Right forelimb (tissue), 1 donor: ENCODE data around the gene YAP1.
A peak's percentile ranks its signal among the peaks of the same experiment; 100 is the strongest.
"Not testable (repeated sequence)": the region's sequence is repeated elsewhere in the genome, so short reads cannot be mapped to it uniquely, and the experiment has no call there.

Experiments
- DNase-seq: peaks from one replicate; pipeline ENCODE4 v3.0.0-alpha.2; 2018

The YAP1 gene

DNA sequence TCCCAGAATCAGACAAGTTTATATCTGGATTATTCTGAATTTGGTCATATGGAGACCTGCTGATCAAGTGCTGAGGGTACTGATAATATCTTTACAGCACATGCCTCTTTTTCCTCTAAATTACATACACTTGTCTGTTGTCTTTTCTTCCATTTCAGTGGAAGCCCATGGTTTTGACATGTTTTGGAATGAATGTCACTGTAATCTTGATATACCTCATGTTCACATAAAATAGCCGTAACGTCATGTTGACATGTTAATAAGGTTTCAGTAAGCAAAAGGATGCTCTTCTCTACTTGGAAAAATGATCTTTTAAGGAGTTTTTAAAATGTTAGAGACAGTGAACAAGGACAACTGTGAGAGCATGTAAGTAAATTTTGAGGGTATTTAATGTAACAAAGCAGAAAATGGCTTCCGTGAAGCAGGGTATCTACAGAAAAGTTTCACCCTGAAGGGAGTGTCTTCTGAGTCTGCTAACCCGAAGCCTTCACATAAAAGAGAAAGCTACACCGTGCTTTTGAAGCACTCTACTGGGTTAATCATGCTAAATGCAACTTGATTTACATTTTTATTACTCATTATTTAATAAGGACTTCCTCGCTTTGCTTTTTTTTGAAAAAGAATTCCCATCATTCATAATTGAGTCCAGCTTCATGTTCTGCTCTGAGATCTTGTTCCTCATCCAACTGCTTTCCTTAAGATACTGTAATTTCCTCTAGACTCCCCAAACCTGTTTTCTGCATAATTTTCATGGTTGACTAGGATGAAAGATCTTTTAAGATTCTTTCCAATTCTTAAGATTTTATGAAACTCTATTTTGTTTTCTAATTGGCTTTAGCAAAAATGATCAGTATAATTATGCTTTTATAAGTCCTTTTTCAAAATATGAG lies 56.2 kb downstream of the YAP1 start:
- DNase-seq = no peak

DNA sequence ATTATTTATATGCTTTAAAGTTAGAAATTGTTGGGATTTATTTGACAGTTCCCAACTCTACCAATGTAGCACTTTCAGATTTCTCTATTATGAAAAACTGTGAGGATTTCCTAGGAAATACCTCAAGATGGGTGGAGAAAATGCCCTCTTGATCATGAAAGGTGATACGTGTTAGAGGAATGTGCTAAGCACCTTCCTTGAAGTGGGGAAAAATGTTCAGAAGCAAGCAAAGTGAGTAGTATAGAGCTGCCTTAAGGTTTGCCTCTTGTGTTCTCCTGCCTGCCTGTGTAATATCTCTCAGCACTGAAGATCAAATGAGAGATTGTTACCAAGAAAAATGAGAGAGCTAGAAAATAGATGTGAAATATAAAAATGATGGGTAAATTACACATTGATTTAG lies 58.2 kb downstream of the YAP1 start:
- no peak for DNase-seq

DNA sequence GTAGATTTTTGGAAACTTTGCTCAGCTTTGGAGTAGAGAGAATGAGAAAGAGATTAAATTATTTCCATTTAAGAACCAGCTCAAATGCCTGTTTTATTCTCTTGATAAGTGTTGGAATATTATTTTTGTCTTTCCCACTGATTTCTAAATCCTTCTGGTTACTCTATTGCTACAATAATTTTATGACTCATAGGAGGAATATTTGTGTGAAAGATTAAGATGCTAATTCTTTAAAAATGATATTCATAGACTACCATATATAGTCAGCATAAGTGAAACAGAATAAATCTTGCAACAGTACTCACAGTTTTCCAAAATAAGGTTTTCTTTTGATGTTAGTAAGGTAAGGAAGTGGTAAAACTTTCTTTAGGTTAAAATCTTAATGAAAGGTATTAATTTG lies 60.9 kb downstream of the YAP1 start:
- no peak for DNase-seq

DNA sequence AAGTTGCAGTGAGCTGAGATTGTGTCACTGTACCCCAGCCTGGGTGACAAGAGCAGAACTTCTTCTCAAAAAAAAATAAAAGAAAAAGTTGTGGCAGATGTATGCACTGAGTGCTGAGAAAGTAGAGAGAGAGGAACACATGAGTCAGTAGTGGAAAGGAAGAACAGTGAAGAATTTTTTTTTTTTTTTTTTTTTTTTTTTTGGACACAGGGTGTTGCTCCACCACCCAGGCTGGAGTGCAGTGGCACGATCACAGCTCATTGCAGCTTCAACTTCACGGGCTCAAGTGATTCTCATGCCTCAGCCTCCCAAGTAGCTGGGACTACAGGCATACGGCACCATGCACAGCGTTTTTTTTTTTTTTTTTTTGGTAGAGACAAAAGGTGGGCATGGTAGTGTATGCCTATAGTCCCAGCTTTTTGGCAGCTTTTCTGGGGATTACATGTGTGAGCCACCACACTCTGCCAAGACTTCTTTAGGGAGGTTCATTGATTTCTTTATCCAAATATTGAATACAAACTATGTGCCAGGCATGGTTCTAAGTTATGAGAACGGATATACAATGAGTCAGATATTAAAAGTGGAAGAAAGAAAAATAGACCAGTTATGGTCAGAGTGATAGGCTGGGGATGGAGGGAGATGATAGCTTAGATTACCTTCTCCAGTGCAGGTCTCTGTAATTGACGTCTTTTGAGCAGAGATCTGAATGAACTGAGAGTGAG lies 62.0 kb downstream of the YAP1 start:
- DNase-seq = no peak

DNA sequence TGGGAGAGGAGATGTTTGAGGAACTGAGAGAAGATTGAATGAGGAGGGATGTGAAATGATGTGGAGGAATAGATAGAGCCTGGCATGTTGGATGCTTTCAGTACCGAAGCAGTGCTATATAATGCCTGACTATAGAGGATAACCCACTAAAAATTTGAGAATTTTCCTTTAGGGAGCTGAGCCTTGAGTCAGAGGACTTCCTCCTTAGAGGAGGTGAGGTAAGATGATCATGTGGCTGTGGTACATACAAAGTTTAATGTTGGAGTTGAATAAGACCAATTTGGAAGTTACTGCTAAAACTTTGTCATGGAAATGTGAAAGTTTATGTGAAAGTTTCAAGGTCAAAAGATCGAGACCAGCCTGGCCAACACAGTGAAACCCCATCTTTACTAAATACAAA lies 66.9 kb downstream of the YAP1 start:
- DNase-seq = no peak

DNA sequence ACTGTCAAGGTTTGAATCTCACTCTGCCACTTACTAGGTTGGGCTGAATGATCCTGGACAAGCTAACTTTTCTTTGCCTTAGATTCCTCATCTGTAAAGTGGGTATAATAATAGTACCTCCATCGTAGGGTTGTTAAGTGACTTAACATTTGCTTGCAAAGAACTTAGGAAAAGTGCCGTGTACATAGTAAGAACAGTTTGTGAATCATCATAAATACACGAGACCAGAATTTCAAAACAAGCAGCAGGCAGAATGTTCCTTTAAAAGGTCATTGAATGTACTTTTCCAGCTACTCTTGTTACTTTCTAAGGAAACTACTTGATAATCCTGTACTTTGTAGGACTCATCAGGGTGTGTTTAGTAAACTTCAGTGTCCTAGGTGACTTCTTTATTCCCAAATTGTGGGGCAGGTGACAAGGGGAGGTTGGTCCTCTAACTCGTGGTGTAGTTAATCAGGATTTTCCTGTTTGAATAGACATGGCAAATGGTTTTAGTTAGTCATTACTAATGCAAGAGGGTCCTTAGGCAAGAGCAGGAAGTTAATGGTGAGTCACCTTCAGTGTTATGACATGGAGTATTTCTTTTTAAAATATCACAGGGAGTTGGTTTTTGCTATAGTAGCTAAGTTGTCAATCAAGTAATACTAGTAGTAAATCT lies 67.9 kb downstream of the YAP1 start:
- no peak for DNase-seq

DNA sequence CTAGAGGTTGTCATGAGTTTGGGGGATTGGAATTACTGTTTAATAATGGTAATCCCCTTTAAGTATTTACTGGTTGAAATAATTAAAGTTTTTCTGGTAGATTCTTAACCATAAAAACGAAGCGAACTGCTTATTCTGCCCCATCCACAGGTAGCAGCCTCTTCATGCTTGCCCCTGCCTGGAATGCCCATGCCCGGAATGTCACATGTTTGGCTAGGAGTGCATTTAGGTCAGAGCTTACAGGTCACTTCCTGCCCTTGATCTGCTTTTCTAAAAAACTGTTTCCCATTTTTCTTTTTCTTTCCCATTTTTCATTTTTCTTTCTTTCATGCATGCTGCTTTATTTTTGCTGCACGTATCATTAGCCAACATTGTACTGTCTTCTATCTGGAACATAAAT lies 69.1 kb downstream of the YAP1 start:
- no peak for DNase-seq

DNA sequence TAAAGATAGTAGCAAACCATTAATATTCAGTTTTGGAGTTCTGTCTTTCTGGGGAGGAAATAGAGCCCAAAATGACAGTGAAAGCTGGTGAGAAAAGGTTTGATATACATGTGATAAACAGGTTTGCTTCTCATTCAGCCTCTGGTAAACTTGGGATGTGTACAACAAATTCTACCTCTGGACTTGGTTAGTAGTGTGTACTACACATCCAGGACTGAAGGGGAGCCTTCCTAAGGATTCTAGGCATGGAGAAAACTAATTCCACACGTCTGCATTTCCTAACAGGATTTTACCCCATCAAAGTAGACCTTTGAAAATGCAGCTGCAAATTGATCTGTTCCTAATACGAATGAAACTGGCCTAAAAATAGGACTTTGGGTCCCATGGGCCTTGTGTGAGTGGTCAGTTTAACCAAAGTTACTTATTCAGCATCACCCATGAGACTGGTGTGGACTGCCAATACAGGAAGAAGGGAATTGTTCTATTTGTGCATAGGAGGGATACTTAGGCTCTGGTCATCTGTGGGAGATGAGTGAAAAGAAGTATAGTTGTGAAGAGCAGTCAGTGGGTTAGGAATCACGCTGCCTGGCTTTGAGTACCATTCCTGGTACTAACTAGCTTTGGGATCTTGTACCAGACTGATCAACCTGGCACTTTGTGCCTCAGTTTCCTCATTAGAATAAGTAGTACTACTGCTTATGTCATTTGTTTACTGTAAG lies 74.2 kb downstream of the YAP1 start:
- no peak for DNase-seq

DNA sequence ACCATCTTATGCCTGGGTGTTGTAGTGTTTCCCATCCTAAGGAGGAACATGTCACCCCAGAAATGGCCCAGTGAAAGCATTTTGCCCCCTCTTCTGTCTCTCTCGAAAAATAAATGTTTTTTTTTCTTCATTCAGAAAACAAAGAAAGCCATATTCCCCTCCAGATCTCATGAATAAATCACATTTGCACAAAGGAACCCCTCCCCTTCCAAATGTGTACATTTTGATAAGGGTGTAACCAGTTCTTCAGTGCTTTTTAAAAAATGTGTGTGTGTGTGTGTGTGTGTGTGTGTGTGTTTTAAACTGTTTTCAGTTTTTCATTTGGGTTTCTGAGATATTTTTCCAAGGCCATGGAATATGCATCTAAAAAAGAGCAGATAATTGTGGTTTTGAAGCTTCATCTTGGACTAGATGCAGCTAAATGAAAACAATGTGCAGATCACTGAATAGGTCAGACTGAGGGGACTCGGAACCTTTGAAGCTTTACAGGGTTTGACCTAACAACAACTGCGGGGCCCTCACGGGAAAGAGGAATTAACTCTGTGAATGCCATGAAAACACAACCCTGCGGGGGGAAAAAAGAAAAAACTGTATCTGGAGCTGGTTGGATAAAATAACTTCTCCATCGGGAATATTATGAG lies 76.4 kb downstream of the YAP1 start:
- DNase-seq = no peak

DNA sequence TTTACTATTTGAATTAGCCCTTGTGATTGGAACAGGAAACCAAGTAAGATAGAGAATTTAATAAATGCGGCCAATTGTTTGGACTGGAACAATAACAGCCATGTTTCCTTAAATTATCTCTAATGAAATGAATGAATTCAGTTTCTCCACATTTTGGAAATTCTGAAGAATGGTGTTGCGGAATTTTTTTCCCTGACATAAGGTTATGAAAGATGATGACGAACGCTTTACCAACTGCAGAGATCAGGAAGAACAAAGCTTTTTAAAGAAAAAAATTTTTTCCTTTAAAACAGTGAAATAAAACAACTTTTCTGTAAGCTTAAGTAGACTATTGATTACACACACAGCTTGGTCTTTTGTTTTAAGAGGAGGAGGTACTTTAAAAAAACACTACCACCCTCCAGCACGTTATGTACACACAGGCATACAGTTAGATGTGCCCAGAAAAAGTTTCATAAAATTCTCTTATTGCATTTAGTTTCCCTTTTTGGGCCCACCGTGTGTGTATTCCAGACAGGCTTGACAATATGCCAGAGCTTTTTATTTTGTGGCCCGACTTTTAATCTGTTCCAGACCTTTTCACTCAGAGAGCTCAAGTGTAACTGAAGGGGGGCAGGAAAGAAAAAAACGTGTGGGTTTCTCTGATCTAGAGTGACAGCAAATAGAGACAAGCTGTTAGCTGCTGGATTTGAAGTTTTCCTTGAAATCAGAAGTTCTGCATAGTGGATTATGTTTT lies 77.3 kb downstream of the YAP1 start:
- DNase-seq = peak; percentile 51

DNA sequence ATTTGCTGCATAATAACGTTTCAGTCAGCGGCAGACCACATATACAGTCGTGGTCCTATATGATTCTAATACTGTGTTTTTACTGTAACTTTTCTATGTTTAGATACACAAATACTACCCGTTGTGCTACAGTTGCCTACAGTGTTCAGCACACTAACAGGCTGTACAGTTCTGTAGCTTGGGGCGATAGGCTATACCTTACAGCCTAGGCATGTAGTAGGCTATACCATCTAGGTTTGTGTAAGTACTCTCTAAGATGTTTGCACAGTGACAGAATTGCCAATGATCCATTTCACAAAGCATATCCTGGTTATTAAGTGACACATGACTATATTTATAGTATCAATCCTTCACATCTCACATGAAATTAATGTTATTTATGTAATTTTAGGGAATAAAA lies 78.2 kb downstream of the YAP1 start:
- DNase-seq = no peak

DNA sequence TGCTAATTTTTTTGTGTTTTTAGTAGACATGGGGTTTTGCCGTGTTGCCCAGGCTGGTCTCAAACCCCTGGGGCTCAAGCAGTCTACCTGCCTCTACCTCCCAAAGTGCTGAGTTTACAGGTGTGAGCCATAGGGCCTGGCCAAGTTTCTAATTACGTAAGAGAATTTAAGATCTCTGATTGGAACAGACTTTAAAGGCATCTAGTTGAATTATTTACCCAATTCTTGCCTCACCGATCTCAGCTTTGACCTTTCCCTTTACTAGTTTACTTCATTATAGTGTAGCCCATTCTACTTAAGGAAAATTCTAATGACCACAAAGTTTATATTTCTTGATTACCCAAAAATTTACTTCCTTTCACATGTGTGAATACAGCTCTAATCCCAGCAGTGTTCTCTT lies 81.6 kb downstream of the YAP1 start:
- no peak for DNase-seq

DNA sequence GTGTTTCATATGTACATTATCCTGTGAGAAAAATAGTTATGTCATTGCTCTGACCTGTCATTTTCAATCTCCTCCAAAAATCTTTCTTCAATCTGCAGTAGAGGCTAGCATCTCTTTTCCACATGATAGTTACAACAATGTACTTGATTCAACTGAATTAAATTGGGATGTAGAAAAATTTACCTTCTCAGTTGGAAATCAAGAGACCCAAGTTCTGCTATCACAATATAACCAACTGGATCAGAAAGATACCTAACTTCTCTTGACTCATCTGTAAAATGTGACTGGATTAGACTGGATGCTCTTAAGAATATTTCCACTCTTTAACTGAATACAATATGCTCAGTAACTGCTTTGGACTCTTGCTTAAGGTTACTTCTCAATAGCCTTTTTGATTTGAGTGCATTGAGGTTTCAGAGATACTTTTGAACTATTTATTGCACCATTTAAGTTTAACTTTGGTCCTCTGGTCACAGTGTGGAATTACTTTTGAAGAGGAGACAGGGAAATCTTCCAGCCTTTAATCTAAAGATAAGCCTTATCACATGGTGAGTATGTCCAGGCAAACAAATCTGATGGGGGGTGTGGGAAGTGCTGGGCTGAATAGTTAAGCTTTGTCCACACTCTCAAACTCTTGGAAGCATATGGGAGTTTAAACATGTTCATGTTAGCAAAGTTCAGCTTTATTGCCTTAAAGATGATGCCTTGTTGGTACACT lies 82.3 kb downstream of the YAP1 start:
- DNase-seq = no peak

DNA sequence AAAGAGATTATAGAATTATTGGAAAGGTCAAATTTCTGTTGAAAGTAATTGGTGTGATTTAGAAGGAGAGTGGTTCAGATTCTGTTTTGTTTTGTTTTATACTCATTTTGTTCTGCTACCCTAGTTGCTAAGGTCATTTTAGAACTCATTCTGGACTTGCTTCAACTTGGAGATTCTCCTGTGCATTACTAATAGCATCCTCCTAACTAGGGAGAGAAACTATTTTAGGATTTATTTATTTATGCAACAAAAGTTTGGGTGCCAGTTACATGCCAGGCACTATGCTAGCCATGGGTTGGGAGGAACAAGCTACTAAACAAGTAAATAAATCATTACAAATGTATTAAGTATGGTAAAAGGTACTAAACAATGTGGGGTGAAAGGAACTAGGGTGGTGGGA lies 84.0 kb downstream of the YAP1 start:
- no peak for DNase-seq

DNA sequence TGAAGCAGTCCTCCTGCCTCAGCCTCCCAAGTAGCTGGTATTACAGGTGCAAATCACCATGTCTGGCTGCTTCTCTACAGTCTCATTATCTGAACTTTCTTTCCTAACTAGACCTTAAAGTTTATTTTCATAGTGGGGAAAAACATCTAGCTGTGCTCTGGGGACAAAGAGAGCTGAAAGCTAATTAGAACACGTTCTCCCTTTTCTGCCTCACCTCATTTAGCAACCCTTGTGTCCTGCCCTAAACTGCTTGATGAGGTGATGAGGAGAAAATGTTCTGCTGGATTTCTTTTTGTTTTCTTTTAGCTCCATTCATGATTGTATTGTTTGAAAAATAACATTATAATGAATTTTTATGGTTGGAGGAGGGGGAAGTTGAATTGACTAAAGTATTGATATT lies 84.7 kb downstream of the YAP1 start:
- no peak for DNase-seq

DNA sequence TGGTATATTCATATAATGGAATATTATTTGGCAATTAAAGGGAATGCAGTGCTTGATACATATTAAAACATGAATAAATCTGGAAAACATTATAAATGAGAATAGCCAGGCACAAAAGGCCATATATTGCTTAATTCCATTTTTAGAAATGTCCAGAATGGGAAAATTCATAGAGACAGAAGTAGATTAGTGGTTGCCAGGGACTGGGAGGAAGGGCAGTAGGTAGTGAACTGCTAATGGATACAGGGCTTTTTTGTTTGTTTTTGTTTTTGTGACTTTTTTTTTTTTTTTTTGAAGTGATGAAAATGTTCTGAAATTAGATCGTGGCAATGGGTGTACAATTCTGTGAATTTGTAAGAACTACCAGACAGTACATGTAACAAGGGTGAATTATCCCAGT lies 86.1 kb downstream of the YAP1 start:
- no peak for DNase-seq

DNA sequence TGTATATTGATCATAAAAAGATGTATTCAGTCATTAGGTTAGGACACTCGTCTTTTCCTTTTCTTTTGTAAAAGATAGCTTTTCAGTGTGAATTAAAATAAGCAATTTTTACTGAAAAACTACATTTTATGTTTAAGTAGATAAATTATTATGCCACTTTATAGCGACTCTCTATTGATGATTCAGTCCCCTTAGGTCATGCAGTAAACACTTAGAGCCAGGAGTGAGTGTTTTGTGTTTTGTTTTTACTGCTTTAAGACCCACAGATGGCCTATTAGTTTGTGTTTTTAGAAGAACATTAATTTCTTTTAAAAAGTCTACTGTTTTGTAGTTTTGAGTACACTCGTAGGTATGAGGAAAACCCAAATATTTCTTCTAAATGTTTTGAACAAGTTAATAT lies 86.6 kb downstream of the YAP1 start:
- DNase-seq = no peak

DNA sequence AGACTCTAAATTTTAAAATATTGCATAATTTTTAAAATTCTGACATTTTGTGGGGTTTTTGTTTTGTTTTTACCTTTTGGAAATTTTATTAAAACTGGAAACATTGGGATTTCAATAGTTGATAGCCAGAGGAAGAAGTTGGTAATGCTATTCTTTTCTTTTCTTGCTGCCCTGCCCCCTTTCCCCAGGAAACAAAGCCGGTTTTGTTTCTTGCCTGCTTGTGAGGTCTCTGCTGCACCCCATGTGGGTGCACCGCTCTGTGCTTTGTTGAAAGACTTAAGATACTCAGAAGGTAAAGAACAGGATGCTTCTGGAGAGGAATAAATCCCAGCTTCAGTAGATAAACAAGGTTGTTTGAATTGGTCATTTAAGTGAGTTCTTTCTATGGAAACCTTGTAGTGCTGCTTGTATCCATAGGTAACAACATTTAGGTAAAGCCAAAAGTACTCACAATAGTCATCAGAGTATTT lies 87.5 kb downstream of the YAP1 start:
- DNase-seq = no peak

DNA sequence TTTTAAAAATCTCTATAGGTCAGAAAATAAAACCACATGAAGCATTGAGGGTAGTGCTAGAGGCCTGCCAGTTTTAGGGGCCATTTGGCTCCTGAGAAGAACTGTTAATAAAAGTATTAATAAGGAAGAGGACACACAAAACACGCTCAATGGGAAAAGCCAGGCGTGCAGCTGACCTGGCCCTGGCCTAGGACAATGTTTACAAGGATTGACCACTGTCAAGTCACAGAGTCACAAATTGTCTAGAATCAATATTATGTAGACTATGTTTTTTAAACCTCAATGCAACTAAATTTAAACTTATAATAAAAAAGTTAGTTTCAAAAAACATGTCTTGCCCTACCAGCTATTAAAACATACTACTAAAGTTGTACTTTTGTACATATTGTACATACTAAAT lies 89.4 kb downstream of the YAP1 start:
- no peak for DNase-seq

DNA sequence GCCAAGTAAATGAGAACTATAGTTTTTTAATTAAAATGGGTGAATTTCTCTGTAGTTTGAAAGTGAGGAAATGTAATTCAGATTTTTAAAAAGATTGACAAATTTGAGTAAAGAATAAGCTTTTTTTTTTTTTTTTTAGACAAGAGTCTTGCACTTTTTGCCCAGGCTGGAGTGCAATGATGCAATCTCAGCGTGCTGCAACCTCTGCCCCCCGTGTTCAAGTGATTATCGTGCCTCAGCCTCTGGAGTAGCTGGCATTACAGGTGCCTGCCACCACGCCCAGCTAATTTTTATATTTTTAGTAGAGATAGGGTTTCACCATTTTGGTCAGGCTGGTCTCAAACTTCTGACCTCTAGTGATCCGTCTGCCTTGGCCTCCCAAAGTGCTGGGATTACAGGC lies 90.1 kb downstream of the YAP1 start:
- DNase-seq = not testable (repeated sequence)

DNA sequence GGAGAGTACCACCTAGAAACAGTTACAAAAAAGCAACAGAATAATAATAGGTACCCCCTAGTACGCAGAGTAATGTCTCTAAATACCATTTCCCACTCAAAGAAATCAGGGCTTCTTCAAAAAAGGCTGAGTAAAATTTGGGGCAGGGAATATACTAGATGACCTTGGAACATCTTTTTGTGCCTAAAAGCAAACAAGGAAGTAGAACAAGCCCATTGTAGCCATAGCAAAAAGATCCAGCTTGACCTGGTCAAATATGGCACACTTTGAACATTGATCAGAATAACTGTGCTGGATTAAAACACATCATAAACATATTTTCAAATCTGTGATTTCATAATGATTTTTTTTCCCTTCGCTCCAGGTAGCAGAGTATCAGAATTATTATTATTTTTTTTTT lies 91.5 kb downstream of the YAP1 start:
- no peak for DNase-seq
